ENCODE results near the gene OR1D2. TPM values are rescaled to one million over a fixed set of nuclear protein-coding genes. Genes with fewer than 3 reads are reported as not detected.

OR1D2 gene
- total RNA-seq, 3 donors from 2014 or later = not detected

- no peak for ATAC-seq
- TF ChIP-seq, protein P1, sequence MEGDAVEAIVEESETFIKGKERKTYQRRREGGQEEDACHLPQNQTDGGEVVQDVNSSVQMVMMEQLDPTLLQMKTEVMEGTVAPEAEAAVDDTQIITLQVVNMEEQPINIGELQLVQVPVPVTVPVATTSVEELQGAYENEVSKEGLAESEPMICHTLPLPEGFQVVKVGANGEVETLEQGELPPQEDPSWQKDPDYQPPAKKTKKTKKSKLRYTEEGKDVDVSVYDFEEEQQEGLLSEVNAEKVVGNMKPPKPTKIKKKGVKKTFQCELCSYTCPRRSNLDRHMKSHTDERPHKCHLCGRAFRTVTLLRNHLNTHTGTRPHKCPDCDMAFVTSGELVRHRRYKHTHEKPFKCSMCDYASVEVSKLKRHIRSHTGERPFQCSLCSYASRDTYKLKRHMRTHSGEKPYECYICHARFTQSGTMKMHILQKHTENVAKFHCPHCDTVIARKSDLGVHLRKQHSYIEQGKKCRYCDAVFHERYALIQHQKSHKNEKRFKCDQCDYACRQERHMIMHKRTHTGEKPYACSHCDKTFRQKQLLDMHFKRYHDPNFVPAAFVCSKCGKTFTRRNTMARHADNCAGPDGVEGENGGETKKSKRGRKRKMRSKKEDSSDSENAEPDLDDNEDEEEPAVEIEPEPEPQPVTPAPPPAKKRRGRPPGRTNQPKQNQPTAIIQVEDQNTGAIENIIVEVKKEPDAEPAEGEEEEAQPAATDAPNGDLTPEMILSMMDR (IDR thresholded peaks at IDR 0.05) = no peak
- H3K36me3 ChIP-seq (ENCODE audit: low read depth) = no peaks in the 10 kb centered on the region
- peaks cover 8% of the 10 kb centered on the region for H3K9me3 ChIP-seq
- H3K4me3 ChIP-seq = no peak overlapping the region
- no peaks in the 10 kb centered on the region for H3K4me1 ChIP-seq (ENCODE audit: low read depth)
- no peak for DNase-seq
- intact Hi-C loops (cut with DNase I, micrococcal nuclease) = no loop called here
These were observed 64.5 kb downstream of the OR1D2 start for GRCh38 chr17:3039736-3040135.

GRCh38 chr17:3038941-3039340 is 65.3 kb downstream of the OR1D2 start:
- Histone ChIP-seq H3K36me3 (ENCODE audit: low read depth) (no peaks in the 10 kb centered on the region), H3K9me3 (peaks cover 3% of the 10 kb centered on the region), H3K4me1 (ENCODE audit: low read depth) (no peaks in the 10 kb centered on the region), H3K4me3 (no peak overlapping the region)
- ATAC-seq = no peak
- no peak for DNase-seq
- TF ChIP-seq, protein P1 (IDR thresholded peaks at IDR 0.05) = no peak
- intact Hi-C loops (cut with DNase I, micrococcal nuclease) = no loop called here

Other genes starting within 250 kb of the OR1D2 start
- gene OR1D5, start 40.8 kb downstream of the OR1D2 start, total RNA-seq = not detected
- gene OR1G1, start 23.1 kb upstream of the OR1D2 start, total RNA-seq = not detected
- gene OR1A2, start 93.1 kb upstream of the OR1D2 start, total RNA-seq = not detected
- gene OR1A1, start 103.2 kb upstream of the OR1D2 start, total RNA-seq = not detected
- under 1 TPM in 1 of 3 donors, not detected in 2; 0.32 TPM for gene OR3A1, start 193.9 kb upstream of the OR1D2 start, total RNA-seq